TTC549 (cell line): ENCODE results near the gene UPF3B.
"Not testable (repeated sequence)": the region's sequence is repeated elsewhere in the genome, so short reads cannot be mapped to it uniquely, and the experiment has no call there.

ENCODE experiments used
- FAIRE-seq: peaks from 2 replicates; lab custom pipeline; 2012; peaks lifted over from hg19 to GRCh38; lab: Jason Lieb, UNC

Gene UPF3B

DNA sequence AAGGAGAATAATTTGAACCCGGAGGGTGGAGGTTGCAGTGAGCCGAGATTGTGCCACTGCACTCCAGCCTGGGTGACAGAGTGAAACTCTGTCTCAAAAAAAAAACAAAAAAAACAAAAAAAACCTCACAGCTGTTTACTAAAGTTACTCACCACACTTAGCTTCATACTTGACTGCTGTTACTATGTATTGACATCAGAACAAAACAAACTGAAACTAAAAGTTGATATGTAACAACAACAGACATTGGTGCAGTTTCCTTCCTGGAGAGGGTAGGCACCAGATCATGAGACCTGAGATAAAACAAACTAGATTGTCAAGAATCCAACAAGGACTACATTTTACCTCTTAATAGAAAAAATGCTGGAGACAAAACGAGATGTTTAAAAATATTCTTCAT, 31.1 kb downstream of the UPF3B start:
- not testable (repeated sequence) for FAIRE-seq

DNA sequence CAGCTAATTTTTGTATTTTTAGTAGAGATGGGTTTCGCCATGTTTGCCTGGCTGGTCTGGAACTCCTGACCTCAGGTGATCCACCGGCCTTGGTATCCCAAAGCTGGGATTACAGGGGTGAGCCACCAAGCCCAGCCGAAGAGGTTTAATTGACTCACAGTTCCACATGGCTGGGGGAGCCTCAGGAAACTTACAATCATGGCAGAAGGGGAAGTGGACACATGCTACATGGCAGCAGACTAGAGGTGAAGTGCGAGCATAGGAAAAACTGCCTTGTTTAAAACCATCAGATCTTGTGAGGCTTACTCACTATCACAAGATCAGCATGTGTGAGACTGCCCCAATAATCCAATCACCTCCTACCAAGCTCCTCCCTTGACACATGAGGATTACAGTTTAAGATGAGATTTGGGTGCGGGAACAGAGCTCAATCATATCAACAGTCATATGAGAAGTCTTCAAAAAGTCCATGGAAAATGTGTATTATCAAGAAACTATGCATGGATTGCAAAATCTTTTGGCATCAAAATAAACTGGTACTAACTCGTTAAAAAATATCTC, 35.6 kb downstream of the UPF3B start:
- FAIRE-seq = no peak

DNA sequence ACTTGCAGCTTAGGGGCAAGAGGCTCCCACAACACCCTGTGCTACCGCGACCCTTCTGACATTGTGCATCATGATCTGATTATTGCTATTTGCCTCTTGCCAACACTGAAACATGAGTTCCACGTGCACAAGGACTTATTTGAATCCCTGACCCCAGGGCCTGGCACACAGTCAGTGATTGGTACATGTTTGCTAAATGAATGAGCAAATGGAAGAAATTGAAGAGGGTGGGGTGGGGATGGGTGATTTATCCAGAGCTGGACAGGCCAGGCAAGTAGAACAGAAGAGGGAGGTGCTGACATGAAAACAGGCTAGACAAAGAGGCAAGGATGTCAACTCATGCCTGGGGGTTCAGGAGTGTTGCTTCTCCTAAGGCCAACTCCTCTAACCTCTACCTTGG, 36.5 kb downstream of the UPF3B start:
- no peak for FAIRE-seq

DNA sequence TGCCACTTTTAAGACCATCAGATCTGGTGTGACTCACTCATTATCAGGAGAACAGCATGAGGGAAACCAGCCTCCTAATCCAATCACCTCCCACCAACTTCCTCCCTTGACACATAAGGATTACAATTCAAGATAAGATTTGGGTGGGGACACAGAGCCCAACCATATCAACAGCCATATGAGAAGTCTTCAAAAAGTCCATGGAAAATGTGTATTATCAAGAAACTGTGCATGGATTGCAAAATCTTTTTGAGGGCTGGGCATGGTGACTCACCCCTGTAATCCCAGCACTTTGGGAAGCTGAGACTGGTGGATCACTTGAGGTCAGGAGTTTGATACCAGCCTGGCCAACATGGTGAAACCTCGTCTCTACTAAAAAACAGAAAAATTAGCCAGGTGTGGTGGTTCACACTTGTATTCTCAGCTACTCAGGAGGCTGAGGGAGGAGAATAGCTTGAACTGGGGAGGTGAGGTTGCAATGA, 43.5 kb downstream of the UPF3B start:
- no peak for FAIRE-seq

DNA sequence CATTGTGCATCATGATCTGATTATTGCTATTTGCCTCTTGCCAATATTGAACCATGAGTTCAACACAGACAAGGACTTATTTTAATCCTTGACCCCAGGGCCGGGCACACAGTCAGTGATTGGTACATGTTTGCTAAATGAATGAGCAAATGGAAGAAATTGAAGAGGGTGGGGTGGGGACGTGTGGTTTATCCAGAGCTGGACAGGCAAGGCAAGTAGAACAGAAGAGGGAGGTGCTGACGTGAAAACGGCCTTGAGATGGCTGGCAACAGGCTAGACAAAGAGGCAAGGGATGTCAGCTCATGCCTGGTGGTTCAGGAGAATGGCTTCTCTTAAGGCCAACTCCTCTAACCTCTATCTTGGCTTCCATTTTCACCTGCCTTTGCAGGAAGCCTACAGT, 44.3 kb downstream of the UPF3B start:
- not testable (repeated sequence) for FAIRE-seq

DNA sequence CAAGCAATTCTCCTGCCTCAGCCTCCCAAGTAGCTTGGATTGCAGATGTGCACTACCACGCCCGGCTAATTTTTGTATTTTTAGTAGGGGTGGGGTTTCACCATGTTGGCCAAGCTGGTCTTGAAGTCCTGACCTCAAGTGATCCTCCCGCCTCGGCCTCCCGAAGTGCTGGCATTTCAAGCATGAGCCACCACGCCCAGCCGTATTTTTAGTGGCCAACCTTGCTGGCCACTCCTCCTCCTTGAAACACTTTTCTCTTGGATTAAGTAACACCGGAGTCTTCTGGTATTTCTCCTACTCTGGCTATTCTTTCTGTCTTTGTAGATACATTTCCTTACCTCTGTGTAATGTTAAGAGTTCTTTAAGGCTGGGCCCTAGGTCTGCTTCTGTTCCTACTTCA, 50.2 kb downstream of the UPF3B start:
- no peak for FAIRE-seq

DNA sequence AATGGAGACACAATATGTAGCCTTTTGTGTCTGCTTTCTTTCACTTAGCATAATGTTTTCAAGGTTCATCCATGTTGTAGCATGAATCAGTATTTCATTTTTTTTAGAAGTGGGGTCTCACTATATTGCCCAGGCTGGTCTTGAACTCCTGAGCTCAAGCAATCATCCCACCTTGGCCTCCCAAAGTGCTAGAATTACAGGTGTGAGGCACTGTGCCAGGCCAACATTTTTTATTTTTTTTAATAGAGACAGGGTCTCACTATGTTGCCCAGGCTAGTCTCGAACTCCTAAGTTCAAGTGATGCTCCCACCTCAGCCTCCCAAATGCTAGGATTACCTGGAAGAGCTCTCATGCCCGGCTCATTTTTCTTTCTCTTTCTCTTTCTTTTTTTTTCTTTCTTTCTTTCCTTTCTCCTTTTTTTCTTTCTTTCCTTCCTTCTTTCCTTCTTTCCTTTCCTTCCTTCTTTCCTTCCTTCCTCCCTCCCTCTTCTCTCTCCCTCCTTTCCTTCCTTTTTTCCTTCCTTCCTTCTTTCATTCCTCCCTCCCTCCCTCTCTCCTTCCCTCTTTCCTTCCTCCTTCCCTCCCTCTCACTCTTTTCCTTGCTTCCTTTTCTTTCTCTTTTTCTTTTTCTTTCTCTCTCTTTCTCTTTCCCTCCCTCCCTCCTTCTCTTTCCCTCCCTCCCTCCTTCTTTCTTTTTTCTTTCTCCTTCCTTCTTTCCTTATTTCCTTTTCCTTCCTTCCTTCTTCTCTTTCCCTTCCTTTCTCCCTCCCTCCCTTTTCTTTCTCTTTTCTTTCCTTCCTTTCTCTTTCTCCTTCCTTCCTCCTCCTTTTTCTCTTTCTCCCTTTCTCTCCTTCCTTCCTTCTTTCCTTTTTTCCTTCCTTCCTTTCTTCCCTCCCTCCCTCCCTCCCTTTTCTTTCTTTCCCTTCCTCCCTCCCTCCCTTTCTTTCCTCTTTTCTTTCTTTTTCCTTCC, 51.2 kb downstream of the UPF3B start:
- no peak for FAIRE-seq

DNA sequence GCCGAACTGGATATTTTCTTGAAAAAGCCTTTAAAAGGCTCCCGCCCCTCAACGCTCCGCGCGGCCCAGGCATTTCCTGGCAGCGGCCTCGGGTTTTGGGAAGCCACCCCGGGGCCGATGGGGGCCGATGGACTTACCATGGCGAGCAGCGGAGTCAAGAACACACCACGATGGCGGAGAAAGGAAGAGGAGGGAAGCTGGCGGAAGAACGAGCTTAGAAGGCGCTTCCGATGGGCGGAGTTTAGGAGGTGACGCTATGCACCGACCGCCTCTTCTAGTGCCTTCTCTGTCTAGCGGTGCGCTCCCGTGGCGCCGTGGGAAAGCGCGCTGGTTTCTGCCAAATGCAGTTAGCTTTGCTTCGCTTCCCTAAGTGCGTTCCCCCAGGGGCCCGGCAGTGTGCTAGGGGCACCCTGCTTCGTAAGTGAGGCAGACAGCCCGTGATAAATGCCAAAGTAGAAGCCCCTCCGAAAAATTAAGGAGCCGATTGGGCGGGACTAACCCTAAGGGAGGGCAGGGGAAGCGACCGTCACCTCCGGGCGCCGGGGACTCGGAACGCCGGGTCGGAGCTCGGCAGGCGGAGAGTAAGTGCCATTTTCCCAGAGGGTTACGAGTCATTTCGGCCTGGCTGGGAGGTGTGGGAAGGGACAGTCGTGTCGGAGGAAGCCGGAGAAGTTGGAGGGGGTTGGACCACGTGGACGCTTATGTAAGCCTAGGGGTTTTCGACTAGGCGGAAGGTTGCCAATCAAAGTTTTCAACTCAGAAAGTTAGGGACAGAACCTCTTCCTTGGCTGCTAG, 61.1 kb downstream of the UPF3B start, which contains the start of gene RPL39:
Gene RPL39, minus strand, starts transcription at position 194 of the 795 bp plus-strand sequence. Its CDS starts 54 bp downstream, at position 140.
- no peak for FAIRE-seq

DNA sequence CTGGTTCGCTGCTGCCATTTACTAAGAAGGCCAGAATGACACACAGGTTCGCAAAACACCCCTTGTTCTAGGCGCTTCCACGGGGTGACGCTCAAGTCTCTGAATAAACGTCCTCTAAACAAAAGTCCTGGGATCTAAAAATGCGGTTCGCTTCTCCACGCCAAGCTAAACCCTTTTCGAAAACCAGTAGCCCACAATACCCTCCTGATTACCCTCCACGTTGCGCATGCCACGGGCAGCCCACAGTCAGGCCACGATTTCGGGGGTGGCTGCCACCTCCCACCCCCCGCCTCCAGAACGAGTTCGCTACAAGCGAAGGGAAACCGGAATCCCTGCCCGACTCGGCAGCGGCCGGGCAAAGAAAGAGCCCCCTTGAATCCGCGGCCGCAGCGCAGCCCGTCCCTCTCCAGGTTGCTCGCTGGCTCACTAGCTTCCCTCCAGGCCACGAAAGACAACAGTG, 61.8 kb downstream of the UPF3B start:
- no peak for FAIRE-seq

DNA sequence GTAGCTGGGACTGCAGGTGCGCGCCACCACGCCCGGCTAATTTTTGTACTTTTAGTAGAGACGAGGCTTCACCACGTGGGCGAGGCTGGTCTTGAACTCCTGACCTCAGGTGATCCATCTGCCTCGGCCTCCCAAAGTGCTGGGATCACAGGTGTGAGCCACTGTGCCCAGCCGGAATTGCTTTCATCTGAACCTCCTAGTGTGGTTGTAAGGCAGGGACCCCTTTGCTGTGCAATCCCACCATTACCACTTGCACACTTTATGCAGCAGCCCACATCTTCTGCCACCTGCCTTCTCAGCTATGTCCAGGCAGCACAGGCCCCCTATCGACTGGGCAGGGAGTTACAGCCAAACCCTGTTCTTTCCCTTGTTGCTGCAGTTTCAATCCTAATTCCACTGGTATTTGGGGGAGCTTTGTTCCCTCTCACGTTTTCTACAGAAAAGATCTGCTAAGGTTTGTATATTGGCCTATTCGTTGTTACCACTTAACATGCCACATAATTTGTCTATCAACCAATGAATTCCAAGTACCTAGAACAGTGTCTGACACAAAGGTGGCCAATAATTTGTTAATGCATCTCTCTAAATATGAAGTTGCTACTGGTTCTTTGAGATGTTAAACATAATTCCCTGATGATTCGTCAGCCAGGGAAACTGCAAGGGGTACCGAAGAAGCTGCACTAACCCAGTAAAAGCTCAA, 67.9 kb downstream of the UPF3B start:
- no peak for FAIRE-seq
